GM12874 (cell line): ENCODE data around the gene ANAPC15.
"Not testable (repeated sequence)": the region's sequence is repeated elsewhere in the genome, so short reads cannot be mapped to it uniquely, and the experiment has no call there.

Experiments
- CTCF ChIP-seq: IDR thresholded peaks from 2 replicates; pipeline ENCODE4 v1.5.1; 2011; ENCODE audit warnings: low read depth, mild to moderate bottlenecking, control low read depth, low read length, moderate library complexity; ENCODE audit not compliant: insufficient read depth

Gene ANAPC15

DNA sequence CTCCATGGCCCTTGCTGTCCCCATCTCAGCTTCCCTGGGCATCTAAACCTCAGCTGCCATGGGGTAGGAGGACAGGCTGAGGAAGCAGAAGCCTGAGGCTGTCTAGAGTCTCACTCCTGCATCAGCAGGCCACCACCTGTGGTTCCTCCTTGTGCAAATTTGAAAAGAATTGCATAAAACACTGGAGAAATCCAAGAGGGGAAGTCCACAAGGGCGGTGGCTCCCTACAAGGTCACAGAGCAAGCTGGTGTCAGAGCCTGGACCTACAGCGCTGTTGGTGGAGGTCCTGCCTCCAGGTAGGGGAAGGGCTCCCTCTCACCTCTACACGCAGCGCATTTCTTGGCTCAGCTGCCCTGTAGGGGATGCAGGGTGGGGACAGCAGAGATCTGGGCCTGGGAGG is 23.0 kb upstream of the ANAPC15 start, which contains the start of gene FOLR3:
TSS of gene FOLR3 (plus strand) at position 253 of the 400 bp plus-strand sequence. CDS start 228 bp downstream, outside the sequence.
- not testable (repeated sequence) for TF ChIP-seq CTCF

DNA sequence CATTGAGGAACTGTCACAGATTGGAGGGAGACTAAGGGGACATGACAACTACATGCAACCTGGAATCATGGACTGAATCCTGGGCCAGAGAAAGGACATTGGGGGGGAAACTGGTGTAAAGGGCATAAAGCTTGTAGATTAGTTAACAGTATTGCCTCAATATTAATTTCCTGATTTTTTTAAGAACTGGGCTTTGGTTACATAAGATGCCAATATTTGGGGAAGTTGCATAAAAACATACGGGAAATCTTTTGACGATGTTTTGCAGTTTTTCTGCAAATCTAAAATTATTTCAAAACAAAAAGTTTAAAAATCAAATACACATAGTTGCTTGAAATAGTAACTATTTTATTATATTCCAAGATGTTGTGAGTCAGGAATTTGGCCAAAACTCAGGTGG is 20.2 kb upstream of the ANAPC15 start:
- TF ChIP-seq CTCF: no peak

- TF ChIP-seq CTCF: no peak
These were observed 16.9 kb upstream of the ANAPC15 start for GRCh38 chr11:72129381-72129780.

DNA sequence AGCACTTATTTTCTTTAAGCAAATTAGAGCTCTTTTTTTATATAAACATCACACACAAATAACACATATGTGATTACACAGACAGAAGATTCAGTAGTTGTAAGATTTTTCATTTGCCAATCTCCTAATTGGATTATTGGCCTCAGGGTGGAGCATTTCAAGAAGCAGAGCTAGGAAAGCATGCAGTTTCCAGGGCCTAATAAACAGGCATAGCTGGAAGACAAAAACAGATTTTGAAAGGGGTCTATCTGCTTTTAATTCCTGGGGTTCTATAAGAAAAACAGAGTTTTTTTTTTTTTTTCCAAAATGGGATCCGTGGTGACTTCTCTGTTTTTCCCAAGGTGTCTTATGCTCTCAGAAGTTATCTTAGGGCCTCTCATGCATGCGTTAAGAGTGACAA is 15.4 kb upstream of the ANAPC15 start:
- no peak for TF ChIP-seq CTCF

GRCh38 chr11:72125956-72126355 is 13.5 kb upstream of the ANAPC15 start:
- TF ChIP-seq CTCF: no peak

- TF ChIP-seq CTCF: no peak
These were observed 11.6 kb upstream of the ANAPC15 start for GRCh38 chr11:72124046-72124445.

DNA sequence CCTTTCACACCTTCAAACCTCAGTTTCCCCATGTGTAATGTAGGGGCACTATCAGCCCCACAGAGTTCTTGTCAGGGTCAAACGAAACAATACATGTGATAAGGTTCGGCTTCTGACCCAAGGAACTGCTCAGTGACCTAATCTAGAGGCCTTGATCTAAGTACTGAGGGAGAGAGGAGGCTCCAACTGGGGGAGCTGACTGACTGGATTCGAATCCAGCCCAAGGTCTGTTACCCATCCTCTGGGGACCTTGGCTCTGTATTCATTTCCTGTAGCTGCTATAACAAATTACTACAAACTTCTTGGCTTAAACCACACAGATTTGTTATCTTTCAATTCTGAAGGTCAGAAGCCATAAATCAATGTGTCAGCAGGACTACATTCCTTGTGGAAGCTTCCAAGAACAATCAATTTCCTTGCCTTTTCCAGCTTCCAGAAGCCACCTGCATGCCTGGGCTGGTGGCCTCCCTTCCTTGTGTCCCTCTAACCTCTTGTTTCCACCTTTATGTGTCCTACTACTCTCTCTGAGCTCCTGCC is 10.7 kb upstream of the ANAPC15 start:
- no peak for TF ChIP-seq CTCF
